Activated CD4-positive, alpha-beta T cell treated with anti-CD3 and anti-CD28 coated beads for 1 hour (primary cell): Measurements from ENCODE around the gene DOCK2.
"Not testable (repeated sequence)": the region's sequence is repeated elsewhere in the genome, so short reads cannot be mapped to it uniquely, and the experiment has no call there.

Source experiments
- DNase-seq: peaks from one replicate; pipeline ENCODE4 v3.0.0-alpha.2; 2020

Gene DOCK2

GRCh38 chr5:169832304-169832703 lies 195.2 kb downstream of the DOCK2 start:
- DNase-seq = no peak

GRCh38 chr5:169832845-169833244 lies 195.8 kb downstream of the DOCK2 start:
- DNase-seq = no peak

DNA sequence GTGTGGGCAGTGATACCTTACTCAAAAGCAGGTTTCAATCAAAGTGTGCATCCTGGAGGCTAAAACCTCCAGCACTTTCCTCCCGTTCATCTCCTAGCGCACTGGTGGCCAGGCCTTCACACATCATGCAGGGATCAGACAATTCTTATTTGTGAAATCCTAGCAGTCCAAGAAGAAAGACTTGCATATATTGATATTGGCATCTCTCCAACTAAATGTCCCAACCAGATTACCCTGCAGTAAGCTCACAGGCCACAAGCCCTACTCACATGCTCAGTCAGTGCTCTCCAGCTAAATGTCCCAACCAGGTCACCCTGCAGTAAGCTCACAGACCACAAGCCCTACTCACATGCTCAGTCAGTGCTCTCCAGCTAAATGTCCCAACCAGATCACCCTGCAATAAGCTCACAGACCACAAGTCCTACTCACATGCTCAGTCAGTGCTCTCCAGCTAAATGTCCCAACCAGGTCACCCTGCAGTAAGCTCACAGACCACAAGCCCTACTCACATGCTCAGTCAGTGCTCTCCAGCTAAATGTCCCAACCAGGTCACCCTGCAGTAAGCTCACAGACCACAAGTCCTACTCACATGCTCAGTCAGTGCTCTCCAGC lies 196.7 kb downstream of the DOCK2 start:
- not testable (repeated sequence) for DNase-seq

GRCh38 chr5:169834540-169834939 lies 197.5 kb downstream of the DOCK2 start:
- DNase-seq = not testable (repeated sequence)

GRCh38 chr5:169836835-169837536 lies 199.9 kb downstream of the DOCK2 start:
- DNase-seq = no peak

- no peak for DNase-seq
Measured at GRCh38 chr5:169837686-169838085, 200.6 kb downstream of the DOCK2 start.

DNA sequence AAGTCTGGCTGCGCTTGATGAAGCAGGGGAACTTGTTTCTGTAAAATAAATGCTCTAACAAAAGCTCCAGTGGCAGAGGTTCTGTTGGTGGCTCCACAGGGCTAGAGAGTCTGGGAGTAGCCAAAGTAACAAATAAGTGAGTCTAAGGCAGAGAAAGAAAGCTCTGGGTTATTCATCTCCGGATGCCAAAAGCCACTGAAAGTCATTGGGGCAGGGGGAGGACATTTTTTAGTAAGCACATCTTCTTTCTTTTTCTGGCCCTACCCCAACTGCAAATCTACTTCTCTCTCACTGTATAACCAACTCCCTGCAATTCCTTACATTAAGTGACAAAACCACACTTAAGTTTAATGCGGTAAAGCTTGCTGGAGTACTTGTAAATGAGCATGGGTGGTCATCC lies 201.6 kb downstream of the DOCK2 start:
- no peak for DNase-seq

GRCh38 chr5:169840405-169840804 lies 203.3 kb downstream of the DOCK2 start:
- DNase-seq = no peak

DNA sequence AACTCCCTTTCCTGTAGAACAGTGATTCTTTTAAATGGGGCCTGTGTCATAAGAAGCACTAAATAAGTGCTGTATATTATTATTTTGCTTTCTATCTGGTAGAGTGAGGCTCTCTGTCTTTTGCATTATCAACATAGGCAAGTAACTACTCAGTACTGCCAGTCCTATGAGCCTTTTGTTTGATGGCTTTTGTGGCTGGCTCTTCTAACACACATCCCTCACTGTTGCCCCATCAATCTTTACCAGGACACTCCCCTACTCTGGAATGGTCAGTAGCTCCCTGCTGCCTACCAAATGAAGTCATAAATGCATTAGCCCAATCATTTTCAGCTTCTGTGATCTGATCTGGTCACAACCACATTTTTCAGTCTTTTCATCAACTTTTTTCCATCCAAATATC lies 205.6 kb downstream of the DOCK2 start:
- DNase-seq = no peak

- DNase-seq = no peak
Measured at GRCh38 chr5:169847519-169847918, 210.4 kb downstream of the DOCK2 start.

DNA sequence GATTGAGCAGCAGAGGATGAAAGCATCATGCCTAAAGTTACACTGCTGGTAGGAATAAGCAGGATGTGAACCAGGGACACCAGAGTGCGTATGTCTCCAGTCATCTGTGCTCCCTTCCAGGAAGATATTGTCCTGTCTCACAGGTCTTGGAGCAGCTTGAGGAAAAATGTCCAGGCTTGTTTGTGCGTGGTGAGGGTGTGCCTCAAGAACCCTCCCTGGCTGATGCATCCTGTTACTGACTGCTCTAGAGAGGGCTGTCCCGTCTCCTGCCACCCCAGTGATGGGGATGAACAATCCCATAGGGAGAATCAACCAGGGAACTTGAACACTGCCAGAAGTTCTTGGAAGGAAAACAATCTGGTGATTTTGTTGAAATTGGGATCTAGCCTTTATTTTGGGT lies 211.2 kb downstream of the DOCK2 start:
- no peak for DNase-seq

- no peak for DNase-seq
Measured at GRCh38 chr5:169848792-169849191, 211.7 kb downstream of the DOCK2 start.

DNA sequence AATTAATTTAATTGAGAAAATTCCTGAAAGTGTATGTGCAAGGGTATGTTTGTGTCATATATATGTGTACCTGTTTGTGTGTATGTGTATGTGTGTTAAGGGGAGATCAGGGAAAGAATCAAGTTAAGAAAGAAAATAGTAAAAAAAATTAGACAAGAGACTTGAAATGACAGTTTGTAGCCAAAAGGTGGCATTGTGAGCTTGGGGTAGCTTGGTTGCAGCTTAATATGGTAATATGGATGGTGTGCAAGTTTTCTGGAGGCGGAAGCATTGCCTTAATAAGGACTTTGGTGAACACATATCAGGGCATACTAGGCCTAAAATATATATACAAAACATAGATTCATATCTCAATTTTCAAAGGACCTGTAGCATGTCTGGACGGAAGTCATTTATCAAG lies 213.3 kb downstream of the DOCK2 start:
- DNase-seq = no peak

- DNase-seq = no peak
Measured at GRCh38 chr5:169851321-169851850, 214.3 kb downstream of the DOCK2 start.

GRCh38 chr5:169856571-169856970 lies 219.5 kb downstream of the DOCK2 start:
- no peak for DNase-seq

- no peak for DNase-seq
Measured at GRCh38 chr5:169860585-169860984, 223.5 kb downstream of the DOCK2 start.

DNA sequence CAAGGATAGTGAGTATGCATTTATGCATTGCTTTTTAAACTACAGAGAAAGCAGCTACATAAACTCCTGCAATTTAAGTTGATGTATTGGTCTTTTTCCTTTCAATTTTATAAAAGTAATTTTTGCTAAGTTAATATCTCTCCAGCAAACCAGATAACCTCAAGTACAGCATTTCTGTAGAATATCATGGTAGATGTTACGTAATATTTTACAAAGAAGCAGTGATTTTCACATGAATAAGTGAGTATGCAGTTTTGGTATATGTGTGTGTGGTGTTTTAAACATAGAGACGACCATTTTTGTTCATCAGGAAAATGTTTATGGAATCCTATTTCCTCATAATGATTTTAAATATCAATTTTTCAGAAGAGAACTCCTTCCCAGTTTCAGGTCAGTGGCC lies 224.4 kb downstream of the DOCK2 start:
- DNase-seq = no peak

- DNase-seq = no peak
Measured at GRCh38 chr5:169861934-169862333, 224.9 kb downstream of the DOCK2 start.

DNA sequence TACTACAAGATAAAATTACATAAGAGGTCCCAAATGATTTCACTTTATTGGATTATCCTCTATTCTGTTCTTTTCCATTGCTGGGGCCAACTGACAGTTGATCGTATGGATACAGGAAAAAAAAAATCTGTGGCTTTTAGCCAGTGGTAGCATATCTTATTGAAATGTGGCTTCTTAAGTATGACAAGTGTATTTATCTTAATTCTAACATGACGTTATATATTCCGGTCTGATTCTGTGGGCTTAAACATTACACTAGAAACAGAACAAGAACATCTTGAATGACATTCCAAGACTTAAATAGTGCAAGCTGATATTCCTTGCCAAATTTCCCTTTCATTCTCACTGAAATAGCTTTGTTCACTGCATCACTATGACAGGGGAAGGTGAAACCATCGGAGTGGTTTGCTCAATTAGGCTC lies 225.3 kb downstream of the DOCK2 start:
- no peak for DNase-seq

GRCh38 chr5:169864483-169864882 lies 227.4 kb downstream of the DOCK2 start:
- no peak for DNase-seq

GRCh38 chr5:169867347-169867746 lies 230.3 kb downstream of the DOCK2 start:
- no peak for DNase-seq

DNA sequence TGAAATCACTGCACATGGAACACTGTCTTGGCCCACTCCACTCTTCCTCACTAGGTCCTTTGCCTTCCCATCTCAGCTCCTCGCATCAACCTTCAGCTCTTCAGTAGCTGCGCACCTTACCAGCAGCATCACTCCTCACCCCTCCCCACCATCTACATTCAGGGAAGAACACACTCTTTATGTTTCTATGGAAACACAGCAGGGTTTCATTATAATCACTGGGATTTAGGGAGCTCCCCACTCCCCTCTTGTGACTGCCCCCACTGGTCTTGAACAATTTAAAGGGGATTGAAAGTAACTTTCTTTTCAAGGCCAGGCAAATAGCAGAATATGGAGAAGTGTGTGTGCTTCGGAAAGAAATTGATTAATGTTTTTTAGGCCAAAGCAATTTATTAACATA lies 232.0 kb downstream of the DOCK2 start:
- no peak for DNase-seq

DNA sequence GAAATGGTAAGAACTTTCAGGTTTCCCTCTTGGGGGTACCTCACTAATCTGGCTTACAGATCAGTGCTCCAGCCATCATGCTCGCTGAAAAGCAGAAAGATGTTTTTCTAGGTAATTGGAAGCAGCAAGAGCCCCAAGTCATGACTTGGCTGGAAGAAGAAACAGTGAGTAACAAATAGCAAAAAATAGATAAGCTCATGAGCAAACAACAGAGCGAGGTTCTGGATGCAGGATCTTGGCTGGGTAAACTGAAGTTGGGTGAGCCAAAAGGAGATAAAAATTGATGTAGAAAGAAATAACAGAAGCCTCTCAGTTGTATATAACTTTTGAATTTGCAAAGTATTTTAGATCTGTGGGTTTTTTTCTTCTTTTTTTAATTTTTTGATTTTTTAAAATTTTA lies 233.1 kb downstream of the DOCK2 start:
- DNase-seq = no peak

DNA sequence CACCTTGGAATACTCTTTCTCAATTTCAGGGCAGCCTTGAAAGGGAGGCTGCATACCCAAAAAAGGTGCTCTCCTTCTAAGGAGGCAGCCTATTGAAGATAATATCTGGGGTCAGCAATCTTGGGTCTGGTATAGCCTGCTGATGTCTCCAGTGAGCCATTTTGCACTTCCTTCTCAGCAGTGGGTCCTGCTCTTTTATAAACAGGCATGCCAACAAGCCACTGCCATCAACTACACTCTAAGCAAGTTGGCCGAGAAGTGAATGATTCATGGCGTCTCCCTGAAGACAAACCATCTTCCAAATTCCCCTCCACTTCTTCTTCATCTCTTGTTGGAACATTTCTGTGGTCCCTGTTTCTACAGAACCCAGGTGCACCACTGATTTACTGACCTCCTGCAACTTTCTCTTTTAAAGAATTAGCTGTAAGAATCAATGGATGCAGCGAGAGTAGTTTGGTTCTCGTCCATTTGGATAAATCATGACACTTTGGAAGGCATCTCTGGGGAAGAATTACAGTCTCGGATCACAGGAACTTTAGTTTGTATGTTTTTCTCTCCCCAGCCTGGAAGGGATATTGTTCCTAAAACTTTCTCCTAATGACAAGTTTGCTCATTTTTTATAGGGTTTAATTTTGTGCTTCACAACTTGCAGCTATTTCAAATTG lies 234.9 kb downstream of the DOCK2 start:
- DNase-seq = no peak
